Loucy (cell line): Measurements from ENCODE around the gene PCID2.

Experiments
- H2AFZ ChIP-seq: fragments of 200-600 bp; sonication (generic); 2 replicates; pipeline ENCODE4 v1.6.0; 2016; ENCODE audit warnings: antibody characterized with exemption, mild to moderate bottlenecking, low read length, moderate library complexity
- H3F3A ChIP-seq: fragments of 200-600 bp; 2 replicates; pipeline ENCODE4 v1.6.0; 2016; ENCODE audit warnings: antibody characterized with exemption, low read depth, mild to moderate bottlenecking
- H3K27me3 ChIP-seq: fragments of 200-600 bp; sonication (generic); 2 replicates; pipeline ENCODE4 v1.6.1; 2014; ENCODE audit warnings: low read length, mild to moderate bottlenecking; ENCODE audit not compliant: insufficient read depth, poor library complexity, severe bottlenecking
- H3K36me3 ChIP-seq: fragments of 200-600 bp; sonication (generic); 2 replicates; pipeline ENCODE4 v1.6.1; 2016; ENCODE audit warnings: low read length; ENCODE audit not compliant: insufficient read depth
- H3K4me1 ChIP-seq: fragments of 200-600 bp; sonication (generic); 2 replicates; pipeline ENCODE4 v1.5.1; 2014; ENCODE audit warnings: low read length, mild to moderate bottlenecking; ENCODE audit not compliant: insufficient read depth, poor library complexity, severe bottlenecking
- H3K4me2 ChIP-seq: fragments of 200-600 bp; sonication (generic); 2 replicates; pipeline ENCODE4 v1.6.0; 2014; ENCODE audit warnings: antibody characterized with exemption, low read length, low read depth, mild to moderate bottlenecking; ENCODE audit not compliant: poor library complexity, severe bottlenecking
- H3K4me3 ChIP-seq: fragments of 200-600 bp; sonication (generic); 2 replicates; pipeline ENCODE4 v1.5.1; 2014; ENCODE audit warnings: low read length, mild to moderate bottlenecking, mixed read lengths; ENCODE audit not compliant: poor library complexity, severe bottlenecking
- H3K79me2 ChIP-seq: fragments of 200-600 bp; sonication (generic); 2 replicates; pipeline ENCODE4 v1.6.1; 2014; ENCODE audit warnings: low read length; ENCODE audit not compliant: insufficient read depth
- H3K9ac ChIP-seq: fragments of 200-600 bp; sonication (generic); 2 replicates; pipeline ENCODE4 v1.6.0; 2014; ENCODE audit warnings: mild to moderate bottlenecking, low read depth, low read length, moderate library complexity; ENCODE audit not compliant: poor library complexity, severe bottlenecking
- H3K9me2 ChIP-seq: fragments of 200-600 bp; sonication (generic); replicated peaks from 2 replicates; pipeline ENCODE4 v1.6.1; 2016; ENCODE audit warnings: low read depth, low read length, mixed read lengths
- H3K9me3 ChIP-seq: fragments of 200-600 bp; sonication (generic); 2 replicates; pipeline ENCODE4 v1.6.1; 2014; ENCODE audit warnings: mild to moderate bottlenecking, antibody characterized with exemption, low read length, low read depth; ENCODE audit not compliant: insufficient read depth
- H4K20me1 ChIP-seq: fragments of 200-600 bp; sonication (generic); 2 replicates; pipeline ENCODE4 v1.6.0; 2014; ENCODE audit warnings: antibody characterized with exemption, low read length, mild to moderate bottlenecking; ENCODE audit not compliant: insufficient read depth, poor library complexity, severe bottlenecking
- EZH2phosphoT487 ChIP-seq: fragments of 200-600 bp; IDR thresholded peaks from 2 replicates; pipeline ENCODE4 v1.6.1; 2018; ENCODE audit warnings: antibody characterized with exemption, mild to moderate bottlenecking, moderate library complexity, borderline replicate concordance
- TF ChIP-seq, protein P1 (sequence below): fragments of 200-600 bp; sonication (generic); conservative IDR thresholded peaks from 2 replicates; pipeline ENCODE4 v1.5.1; 2014; ENCODE audit warnings: mild to moderate bottlenecking, antibody characterized with exemption, low read length

The PCID2 gene

DNA sequence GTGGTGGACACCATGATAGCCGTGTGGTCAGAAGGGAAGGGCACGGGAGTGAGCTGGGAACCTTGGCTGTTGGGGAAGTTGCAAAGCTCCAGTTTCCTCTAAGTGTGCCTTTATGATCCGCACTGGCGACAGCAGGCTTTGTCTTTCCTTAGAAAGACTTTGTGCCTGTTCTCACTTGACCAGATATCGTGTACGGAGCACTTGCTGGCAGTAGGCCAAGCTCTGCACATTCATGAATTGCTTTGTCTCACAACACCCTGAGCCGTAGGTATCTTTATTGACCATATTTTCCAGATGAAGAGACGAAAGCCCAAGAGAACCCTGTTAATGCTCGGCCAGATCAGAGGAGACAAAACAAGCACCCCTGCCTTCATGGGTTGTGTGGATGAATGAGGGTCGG, 16.0 kb upstream of the PCID2 start:
- Histone ChIP-seq H3K79me2 (peaks cover 21% of the 10 kb centered on the region; the same call in 1 of the 2 replicates), H3K4me3 (no peak overlapping the region), H2AFZ (no peak overlapping the region), H3K27me3 (no peaks in the 10 kb centered on the region), H4K20me1 (peaks cover 5% of the 10 kb centered on the region), H3K9ac (no peak overlapping the region), H3K9me3 (no peaks in the 10 kb centered on the region), H3K4me1 (no peaks in the 10 kb centered on the region), H3F3A (no peaks in the 10 kb centered on the region), H3K36me3 (peaks cover 87% of the 10 kb centered on the region), H3K9me2 (no peaks in the 10 kb centered on the region), H3K4me2 (no peak overlapping the region)
- no peak for TF ChIP-seq EZH2phosphoT487
- TF ChIP-seq, protein P1, sequence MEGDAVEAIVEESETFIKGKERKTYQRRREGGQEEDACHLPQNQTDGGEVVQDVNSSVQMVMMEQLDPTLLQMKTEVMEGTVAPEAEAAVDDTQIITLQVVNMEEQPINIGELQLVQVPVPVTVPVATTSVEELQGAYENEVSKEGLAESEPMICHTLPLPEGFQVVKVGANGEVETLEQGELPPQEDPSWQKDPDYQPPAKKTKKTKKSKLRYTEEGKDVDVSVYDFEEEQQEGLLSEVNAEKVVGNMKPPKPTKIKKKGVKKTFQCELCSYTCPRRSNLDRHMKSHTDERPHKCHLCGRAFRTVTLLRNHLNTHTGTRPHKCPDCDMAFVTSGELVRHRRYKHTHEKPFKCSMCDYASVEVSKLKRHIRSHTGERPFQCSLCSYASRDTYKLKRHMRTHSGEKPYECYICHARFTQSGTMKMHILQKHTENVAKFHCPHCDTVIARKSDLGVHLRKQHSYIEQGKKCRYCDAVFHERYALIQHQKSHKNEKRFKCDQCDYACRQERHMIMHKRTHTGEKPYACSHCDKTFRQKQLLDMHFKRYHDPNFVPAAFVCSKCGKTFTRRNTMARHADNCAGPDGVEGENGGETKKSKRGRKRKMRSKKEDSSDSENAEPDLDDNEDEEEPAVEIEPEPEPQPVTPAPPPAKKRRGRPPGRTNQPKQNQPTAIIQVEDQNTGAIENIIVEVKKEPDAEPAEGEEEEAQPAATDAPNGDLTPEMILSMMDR, result no peak

DNA sequence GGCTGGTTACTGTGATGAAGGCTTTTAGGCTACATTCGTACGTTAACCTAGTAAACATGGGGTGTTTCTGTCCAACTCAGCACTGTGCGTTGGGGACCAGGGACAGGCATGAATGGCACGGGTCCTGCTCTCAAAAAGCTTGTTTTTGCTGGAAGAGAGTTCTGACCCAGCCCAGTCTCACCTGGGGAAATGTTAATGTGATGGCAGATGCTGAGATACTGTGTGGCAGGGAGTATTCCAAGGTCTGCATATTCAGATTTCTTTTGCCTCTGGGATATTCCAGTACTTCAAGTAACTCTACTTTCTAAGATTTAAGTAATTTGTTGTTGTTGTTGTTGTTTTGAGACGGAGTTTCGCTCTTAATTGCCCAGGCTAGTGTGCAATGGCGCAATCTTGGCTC, 14.6 kb upstream of the PCID2 start:
- H3K9ac ChIP-seq, result no peak overlapping the region
- TF ChIP-seq EZH2phosphoT487, result no peak
- TF ChIP-seq, protein P1, result no peak
- H3K36me3 ChIP-seq, result peaks cover 87% of the 10 kb centered on the region
- no peaks in the 10 kb centered on the region for H3K9me2 ChIP-seq
- H3F3A ChIP-seq, result no peaks in the 10 kb centered on the region
- H3K4me1 ChIP-seq, result no peaks in the 10 kb centered on the region
- no peaks in the 10 kb centered on the region for H3K27me3 ChIP-seq
- no peak overlapping the region for H3K4me3 ChIP-seq
- no peaks in the 10 kb centered on the region for H3K9me3 ChIP-seq
- H3K4me2 ChIP-seq, result no peak overlapping the region
- H2AFZ ChIP-seq, result no peak overlapping the region
- H4K20me1 ChIP-seq, result peaks cover 17% of the 10 kb centered on the region
- peaks cover 35% of the 10 kb centered on the region; the same call in 1 of the 2 replicates for H3K79me2 ChIP-seq

DNA sequence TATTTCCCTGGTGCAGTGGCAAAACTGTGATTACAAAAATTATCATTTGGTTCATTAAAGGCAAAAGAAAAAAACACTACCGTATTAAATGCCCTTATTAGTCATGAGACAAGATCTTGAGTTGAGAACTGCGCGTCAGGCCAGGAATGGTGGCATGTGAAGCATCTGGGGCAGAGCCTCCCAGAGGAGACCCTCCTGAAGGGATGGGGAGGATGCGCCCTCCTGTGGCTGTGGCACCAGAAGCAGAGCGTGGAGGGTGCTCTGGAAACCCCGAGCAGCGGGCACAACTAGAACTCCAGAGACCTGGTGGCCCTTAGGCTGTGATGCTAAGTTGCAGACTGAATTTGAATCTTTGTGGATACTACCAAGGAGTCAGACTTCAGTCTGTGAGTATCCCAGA, 12.4 kb upstream of the PCID2 start:
- Histone ChIP-seq H2AFZ (no peak overlapping the region), H3K27me3 (no peaks in the 10 kb centered on the region), H3K36me3 (peaks cover 68% of the 10 kb centered on the region), H4K20me1 (peaks cover 35% of the 10 kb centered on the region), H3K4me3 (no peak overlapping the region), H3F3A (no peaks in the 10 kb centered on the region), H3K79me2 (peaks cover 57% of the 10 kb centered on the region), H3K9me3 (no peaks in the 10 kb centered on the region), H3K9me2 (no peaks in the 10 kb centered on the region), H3K9ac (no peak overlapping the region), H3K4me2 (no peak overlapping the region), H3K4me1 (peaks cover 9% of the 10 kb centered on the region)
- TF ChIP-seq, protein P1, result peak; percentile 45; the same call in 1 of the 2 replicates
- TF ChIP-seq EZH2phosphoT487, result no peak
